ENCODE results near the gene MTCL3.
"Not testable (repeated sequence)": the region's sequence is repeated elsewhere in the genome, so short reads cannot be mapped to it uniquely, and the experiment has no call there.

Gene MTCL3

DNA sequence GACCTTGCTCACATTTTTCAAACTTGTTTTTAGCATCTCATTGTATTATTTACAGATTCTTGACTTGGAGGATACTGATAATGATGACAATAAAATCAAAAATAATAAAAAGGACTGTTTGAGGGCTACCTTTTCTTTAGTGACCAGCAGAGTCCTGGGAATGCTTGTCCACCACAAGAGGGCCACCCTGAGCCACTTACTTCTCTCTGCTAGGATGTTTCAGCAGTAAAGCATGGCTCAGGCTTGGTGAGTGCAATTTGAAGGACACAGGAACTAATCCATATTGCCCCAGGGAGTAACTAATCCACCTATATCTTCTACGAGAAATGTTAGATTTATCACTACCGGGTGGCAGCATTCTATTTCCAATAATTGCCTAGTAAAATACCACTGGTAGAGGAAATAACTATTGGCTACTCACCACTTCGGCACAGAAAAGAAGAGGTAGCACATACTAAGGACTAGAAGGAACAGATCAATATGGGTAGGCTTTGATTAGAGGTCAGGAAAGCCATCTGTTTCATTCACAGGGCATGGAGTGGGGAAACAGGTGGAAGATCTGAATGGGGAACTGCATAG, 54.2 kb downstream of the MTCL3 start:
- no peak for DNase-seq

DNA sequence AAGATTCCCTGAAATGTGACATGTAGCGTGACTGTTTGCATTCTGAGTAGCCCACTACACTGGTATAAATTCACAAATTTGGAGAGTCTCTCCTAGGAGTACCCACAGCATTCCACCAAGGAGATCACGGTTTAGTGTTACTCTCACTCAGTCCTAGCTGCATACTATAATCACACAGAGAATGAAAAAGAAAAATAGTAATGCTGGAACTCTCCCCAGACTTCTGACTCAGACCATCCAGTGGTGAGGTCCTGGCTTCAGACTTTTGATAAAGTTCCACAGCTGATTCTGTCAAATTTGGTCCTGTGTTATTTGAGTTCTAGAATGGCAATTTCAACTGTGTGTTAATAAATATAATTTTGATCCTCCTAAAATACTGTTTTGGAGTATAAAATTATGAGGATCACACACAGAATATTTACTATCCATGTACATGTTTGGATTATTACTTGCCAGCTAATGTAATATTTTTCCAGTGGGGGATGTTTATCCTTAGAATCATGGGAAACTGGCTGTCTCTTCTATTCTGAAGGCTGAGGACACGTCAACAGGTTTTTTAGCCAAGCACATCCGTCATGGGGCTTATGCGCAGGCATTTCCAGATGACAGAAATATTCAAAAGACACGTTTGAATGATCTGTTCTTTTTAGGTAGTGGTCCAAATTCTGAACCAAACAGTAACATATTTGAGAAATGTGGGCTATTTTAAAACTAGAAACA, 54.8 kb downstream of the MTCL3 start:
- no peak for DNase-seq

DNA sequence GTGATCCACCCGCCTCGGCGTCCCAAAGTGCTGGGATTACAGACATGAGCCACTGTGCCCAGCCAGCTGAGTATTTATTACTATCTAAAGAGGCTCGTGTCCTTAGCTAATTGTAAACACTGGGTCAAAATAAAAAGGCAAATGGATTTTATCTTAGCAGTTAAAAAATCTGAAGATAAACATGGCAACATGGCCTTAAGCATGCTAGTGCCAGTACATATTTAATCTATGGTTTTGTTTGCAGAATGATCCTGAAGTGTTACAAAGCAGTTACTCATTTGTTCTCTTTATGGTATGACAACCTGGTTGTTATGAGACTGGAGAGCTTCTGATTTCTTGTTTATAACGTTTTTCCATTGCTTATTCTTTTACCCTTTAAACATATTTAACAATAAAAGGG, 56.1 kb downstream of the MTCL3 start:
- no peak for DNase-seq

DNA sequence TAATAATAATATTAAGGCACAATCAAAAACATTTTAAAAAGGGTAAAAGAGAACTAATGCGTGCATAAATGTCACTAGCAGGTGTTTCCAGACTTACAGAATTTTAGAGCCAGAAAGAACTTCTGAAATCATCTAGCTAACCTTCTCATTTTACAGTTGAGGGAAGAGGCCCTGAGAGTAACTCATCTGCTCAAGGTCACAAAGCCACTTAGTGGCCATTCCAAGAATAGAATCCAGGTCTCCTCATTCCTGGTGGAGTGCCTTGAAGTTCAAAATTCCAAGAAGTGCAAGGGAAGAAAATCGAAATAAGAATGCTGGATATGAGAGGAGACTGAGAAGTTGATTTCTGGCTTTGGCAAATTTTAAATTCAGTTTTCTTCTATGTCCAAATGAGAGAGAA, 56.8 kb downstream of the MTCL3 start:
- no peak for DNase-seq

DNA sequence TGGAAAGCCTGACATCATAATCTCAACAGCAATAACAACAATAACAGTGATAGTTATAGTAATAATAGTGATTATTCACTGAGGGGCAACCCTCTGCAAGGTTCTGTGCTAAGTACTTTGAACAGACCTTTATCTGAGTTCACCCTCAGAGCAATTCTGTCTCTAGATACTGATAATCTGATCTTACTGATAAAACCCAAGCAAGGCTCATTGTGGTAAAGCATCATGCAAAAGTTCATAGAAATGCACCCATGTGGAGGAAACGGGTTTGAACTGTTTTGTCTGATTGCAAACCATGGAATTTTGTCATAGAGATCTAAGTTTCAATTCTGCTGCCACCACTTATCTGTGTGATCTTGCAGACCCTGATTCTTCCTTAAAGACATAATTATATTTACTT, 58.7 kb downstream of the MTCL3 start:
- no peak for DNase-seq

DNA sequence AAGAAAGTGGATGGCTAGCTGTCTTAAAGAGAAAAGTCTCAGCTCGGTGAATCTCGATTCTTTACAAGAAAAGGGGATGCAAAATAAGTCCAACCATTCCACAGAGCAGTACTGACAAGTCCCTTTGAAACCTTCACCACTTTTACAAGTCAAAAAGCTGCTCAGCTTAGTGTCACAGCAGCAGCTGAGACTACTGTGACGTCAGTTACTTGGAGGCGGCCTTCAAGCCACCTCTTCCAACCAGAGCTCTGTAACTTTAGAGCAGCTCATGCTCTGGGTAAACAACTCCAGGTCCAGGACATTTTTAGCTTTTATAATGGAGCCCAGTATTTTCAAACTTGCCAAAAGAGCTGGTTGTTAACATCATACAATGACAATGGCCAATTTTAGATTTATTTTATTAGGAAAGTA, 59.9 kb downstream of the MTCL3 start, which contains the start of gene KIAA0408:
KIAA0408 (minus strand) TSS at position 159 of the 411 bp plus-strand sequence. CDS start 5,408 bp downstream, outside the sequence.
- no peak for DNase-seq

DNA sequence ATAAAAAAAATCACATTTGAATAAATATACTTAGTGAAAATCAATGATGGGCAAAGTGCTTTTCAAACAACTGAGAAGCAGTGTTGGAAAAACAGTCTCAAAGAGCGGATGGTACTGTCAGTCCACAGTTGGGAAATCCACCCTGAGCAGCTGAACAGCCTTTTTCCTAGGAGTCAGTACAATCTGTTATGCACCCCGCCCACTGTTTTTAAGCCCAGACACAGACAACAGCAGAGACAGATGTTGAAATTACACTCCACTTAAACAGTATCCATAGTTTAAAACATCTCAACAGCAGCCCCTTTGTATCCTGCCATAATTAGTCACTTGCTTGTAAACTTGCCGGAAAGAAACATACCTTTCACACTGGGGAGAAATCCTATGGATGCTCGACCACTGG, 60.3 kb downstream of the MTCL3 start:
- DNase-seq: no peak

DNA sequence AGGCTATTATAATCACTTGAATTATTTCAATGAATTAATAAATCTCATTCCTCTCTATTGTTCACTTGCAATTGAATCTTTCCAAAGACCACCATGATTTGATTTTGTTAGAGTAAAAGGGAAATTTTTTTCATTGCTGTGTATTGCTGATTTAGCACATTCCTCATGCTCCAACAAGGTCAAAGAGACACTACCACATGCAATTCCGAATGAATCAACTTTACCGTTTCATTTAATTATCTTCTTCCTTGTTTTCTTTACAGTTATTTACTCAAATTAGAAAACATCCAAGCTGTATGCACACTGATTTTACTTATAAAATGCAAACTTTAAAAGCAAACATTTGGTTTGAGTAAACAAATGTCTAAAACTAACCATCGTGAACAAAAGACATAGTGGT, 60.9 kb downstream of the MTCL3 start:
- DNase-seq: no peak

DNA sequence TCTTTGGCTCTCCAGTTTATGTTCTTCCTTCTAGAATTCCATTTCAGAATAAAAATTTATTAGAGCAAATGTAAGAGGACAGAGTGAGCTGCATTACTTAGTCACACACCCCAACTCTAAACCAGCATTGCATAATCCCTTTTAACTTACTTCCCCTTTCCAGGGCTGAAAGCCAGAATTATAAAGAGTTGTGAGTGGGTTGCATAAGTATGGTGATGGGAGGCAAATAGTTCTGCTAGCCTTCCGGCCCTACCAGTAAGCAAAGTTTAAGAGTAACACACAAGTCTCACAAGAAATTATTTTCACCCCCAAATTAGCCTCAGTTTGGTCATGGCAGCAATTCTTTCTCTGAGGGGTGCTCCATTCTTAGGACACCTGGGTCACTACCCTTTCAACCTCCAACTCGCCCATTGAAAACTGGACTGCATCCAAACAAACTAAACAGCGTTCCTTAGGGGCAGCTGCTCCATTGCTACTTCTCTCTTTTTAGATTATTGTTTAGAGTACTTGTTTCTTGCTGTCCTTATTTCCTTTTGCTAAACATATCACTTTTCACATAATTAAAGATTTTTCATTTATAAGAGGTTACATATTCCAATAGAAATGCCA, 61.6 kb downstream of the MTCL3 start:
- DNase-seq: no peak

DNA sequence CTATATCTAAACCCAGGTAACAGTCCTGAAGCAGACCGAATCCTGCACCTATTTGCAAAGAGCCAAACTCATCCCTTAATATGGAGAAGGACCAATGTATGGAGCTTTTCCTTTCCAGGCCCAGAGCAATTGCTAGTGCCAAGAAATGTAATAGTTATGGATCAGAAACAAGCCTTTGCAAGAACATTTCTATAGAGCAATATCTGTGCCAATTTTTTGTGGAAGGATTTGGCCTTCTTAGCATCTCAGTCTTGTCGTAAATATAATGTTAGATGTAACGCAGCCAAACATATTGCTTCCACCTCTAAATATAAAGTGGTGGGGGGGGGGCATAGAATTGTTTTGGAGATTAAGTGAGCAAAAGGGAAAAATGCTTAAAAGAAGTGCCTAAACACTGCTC, 62.7 kb downstream of the MTCL3 start:
- DNase-seq: no peak

DNA sequence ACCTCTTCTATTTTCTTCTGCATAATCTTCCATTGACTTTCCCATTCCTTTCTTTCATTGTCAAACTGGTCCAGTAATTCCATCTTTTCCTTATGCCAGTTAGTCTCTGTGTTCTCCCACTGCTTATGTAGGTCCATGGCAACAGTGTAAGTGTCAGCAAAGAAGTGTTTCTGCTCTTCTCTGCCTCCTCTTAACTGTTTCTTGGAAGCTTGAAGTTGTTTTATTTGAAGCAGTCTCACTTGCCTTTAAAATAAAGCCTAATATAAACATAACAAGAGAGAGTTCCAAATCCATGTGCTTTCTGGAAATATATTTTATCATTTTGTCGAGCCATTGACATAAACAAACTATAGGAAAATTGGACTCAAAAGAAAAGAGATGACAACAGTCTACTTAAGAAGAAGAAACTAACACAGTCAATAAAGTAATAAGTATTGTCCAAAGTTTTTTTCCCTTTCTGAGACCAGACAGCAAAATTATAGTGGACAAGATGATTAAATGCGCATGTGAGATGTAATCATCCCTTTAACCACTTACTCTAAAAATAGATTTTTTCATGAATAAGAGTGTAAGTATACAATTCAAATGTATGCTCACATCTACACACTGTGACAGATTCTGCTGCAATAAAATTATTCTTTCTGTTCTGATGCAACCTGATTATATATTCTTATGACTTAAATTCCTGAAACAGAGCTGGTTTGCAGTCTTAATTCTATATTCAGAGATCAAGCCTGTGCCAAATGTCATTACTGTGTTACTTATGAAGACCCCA, 65.1 kb downstream of the MTCL3 start:
- DNase-seq: no peak

DNA sequence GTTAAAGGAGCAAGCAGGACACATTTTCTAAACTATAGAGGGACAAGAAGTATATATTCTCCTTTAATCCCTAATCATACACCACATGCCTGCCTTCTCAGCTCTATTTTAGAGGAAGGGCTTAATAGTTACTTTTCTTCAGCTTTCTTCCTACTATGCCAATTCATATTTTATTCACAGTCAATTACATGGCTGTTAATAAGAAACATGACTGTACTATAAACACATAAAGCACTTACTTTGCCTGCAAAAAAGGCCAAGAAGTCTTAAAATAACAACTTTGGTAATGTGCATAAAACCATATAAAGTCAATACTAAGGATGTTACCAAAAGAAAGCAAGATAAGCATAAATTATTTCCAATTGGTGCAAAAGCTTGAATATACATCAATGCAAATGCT, 66.3 kb downstream of the MTCL3 start:
- DNase-seq: no peak

DNA sequence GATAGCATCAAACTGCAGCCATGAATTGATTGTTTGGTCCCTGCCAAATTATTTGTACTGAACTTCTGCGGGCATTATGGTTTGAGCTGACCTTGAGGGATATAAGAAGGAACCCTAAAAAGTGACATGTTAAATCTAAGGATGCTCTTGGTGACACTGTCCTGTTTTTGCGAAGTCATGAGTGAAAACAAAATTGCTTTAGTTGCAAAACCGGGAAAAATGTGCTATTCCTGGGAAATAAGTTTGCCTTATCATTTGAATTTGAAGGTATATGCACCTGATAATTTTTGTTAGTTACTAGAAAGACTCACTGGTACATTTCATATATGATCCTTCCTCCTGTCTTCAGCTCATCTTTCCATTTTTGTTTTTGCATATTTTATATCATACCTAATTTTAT, 67.7 kb downstream of the MTCL3 start:
- no peak for DNase-seq

DNA sequence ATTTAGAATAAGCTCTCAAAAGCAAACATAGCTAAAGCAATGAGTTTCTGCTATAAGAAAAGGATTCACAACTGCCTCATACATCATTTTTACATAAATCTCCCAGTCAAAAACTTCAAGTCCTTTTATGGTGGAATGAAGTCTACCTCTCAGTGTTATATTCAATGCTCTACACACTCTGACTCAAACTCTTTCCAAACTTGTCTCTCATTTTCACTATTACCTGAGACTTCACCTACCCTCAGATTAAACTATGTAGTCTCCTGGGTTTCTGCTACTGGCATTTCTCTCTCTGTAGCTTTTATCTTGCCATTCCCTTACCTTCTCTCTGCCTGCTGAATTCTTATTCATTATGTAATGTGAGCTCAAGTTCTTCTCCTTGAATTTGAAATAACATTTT, 71.4 kb downstream of the MTCL3 start:
- no peak for DNase-seq

DNA sequence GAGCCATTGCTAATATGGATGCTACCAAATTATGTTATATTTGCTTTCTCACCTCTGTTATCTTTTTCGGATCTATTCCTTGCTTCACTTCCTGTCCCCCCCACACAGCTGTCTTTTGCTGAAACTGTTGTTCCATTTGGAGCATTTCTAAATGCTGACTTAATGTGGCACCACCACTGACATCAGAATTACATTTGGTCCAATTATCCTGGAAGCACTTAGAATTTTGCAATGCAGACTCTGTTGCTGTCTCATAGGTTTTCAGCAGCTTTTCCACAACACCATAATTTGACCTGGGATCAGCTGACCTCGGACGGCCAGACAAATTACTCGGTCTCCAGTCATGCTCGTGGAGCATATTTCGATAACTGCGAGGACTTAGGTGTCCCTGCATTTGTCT, 72.8 kb downstream of the MTCL3 start:
- no peak for DNase-seq

DNA sequence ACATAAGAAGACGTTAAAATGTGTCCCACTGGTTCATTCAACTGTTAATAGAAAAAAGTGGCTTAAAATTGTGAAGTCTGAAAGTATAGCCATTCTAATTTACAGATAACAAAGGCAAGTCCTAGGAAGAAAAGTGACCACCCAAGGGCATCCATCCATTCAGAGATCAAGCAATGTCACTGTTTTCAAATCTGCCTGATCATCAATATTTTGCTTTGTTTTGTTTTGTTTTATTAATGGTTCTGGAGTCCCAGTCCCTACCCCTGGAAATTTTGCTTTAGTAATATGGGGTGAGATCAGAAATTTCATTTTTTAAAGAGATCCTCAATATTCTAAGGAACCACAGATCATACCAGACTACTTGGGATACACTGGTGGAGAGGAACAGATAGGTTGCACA, 77.3 kb downstream of the MTCL3 start:
- DNase-seq: no peak

DNA sequence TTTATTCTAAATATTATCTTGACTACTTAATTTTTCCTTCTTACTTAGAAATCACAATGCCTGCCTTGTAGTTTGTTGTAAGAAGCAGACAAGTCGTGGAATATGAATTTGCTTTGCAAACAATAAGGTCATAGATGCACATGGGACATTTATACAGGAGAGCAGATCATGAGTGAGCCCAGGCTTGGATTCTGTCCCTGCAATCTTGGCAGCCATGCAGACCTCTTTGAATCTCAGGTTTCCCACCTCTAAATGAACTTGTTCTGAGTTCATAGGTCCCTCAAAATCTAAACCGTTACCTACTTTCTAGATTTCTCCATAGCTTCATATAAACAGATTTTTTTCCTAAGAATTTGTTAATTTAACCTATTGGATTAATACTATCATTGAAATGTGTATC, 79.4 kb downstream of the MTCL3 start:
- no peak for DNase-seq

DNA sequence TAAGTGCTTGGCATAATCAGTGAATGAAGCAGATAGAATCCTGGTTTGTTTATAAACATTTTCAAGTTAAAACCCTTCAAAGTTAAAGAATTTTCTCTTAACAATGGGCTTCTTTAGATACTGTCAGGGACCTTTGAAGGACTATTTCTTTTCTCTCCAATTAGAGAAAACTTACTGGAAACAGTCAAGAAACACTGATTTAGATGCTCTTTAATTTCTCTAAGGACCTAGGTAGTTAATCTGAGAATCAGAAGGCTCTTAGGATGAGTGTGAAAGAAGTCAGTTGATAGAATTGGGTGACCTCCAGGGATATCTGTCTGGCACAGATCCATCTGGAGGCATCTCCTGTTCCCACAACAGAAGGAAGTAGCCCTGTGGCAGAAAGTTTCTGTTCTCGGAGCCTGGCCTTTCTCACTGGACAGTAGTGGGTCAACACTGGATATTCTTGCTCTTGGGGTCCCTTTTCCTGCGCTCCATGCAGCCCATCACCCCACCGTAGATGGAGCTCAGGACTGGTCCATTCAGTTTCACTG, 82.5 kb downstream of the MTCL3 start:
- DNase-seq: no peak

DNA sequence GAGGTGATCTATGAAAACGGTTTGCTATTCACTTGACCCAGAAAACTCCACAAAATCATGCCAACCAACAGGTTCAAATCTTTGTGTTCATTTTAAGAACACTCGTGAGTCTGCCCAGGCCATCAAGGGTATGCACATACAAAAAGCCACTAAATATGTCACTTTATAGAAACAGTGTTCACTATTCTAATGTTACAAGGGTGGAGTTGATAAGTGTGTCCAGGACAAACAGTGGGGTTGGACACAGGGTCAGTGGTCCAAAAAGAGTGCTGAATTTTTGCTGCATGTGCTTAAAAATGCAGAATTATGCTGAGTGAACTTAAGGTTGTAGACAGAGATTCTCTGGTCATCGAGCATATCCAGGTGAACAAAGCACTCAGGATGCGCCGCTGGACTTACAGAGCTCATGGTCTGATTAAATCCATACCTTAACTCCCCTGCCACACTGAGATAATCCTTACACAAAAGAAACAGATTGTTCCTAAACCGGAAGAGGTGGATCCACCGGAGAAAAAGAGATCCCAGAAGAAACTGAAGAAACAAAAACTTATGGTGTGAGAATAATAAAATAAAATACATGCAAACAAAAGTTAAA, 83.4 kb downstream of the MTCL3 start:
- DNase-seq: no peak

DNA sequence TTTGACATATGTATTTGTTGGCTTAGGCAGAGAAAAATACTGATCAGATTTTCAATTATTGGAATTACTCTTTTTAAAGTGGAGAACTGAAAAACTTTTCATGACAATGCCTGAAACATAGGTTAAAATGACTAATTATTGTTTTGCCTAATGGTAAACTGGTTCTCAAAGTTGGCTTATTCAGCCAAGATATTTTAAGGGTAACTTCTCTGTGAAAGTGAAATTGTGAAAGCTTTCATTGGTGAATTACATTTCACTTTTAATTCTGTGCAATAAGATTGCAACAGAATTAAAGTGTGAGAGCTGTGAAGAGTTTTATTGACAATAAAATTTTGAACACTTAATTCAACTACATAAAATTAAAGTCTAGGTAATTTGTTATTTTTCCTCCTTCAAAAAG, 84.5 kb downstream of the MTCL3 start:
- DNase-seq: no peak

DNA sequence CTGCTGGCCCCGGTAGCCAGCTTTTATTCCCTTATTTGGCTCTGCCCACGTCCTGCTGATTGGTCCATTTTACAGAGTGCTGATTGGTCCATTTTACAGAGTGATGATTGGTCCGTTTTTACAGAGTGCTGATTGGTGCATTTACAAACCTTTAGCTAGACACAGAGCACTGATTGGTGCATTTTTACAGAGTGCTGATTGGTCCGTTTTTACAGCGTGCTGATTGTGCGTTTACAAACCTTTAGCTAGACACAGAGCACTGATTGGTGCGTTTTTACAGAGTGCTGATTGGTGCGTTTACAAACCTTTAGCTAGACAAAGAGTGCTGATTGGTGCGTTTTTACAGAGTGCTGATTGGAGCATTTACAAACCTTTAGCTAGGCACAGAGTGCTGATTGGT, 90.6 kb downstream of the MTCL3 start:
- DNase-seq: not testable (repeated sequence)

DNA sequence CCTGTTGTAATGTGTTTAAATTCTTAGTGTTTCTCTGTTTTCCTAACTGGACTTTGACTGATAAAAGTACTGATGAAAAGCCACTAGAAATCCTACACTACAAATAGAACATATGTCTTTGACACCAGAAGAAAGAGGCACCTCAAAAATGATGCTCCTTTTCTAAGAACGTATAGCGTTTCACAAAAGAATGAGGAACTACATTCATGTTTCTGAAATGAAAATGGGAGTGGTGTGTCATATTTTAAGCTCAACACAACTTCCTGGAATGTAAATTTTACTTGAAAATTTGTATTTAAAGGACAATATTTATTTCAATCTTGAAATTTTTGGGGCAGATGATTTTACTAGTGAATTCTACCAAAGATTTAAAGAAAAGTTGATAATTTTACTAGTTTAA, 95.2 kb downstream of the MTCL3 start:
- DNase-seq: no peak
